Gastrocnemius medialis (tissue), 4 donors: ENCODE data around the gene TAS2R1. TPM values are rescaled to one million over a fixed set of nuclear protein-coding genes. Genes with fewer than 3 reads are reported as not detected.

Experiments used
- ATAC-seq, 2 donors: fragments of 150-250 bp; one replicate each; pipeline ENCODE4 v1.9.1; 2016
- DNase-seq, 2 donors: peaks; one replicate each; pipeline ENCODE4 v3.0.0-alpha.2; 2019
- H3K27ac ChIP-seq, 4 donors: fragments of 200-600 bp; sonication (generic); 1 replicate in 1 of 4; 2 replicates in 3 of 4; pipeline ENCODE4 v1.5.1; 2016 to 2018; ENCODE audit warnings: mild to moderate bottlenecking in 2 of 4, moderate library complexity in 1 of 4
- H3K27me3 ChIP-seq, 3 donors: fragments of 200-600 bp; sonication (generic) in 2 of 3; 1 replicate in 1 of 3; 2 replicates in 2 of 3; pipeline versions ENCODE4 v1.5.1 to v1.6.0; 2016 to 2019; ENCODE audit warnings: mild to moderate bottlenecking in 1 of 3, moderate library complexity in 1 of 3
- H3K36me3 ChIP-seq, 2 donors: fragments of 200-600 bp; sonication (generic) in 1 of 2; one replicate each; pipeline ENCODE4 v1.5.1; 2017 to 2018
- H3K4me1 ChIP-seq, 2 donors: fragments of 200-600 bp; sonication (generic) in 1 of 2; one replicate each; pipeline ENCODE4 v1.5.1; 2016 to 2017; ENCODE audit warnings: mild to moderate bottlenecking in 2 of 2
- H3K4me3 ChIP-seq, 4 donors: fragments of 200-600 bp; sonication (generic) in 3 of 4; 1 replicate in 1 of 4; 2 replicates in 3 of 4; pipeline ENCODE4 v1.5.1; 2016 to 2019; ENCODE audit warnings: mild to moderate bottlenecking in 2 of 4
- H3K9me3 ChIP-seq, 3 donors: fragments of 200-600 bp; sonication (generic) in 2 of 3; 1 replicate in 1 of 3; 2 replicates in 2 of 3; pipeline ENCODE4 v1.5.1; 2016 to 2019
- POLR2A ChIP-seq, 2 donors: fragments of 450-650 bp; IDR thresholded peaks; one replicate each; pipeline ENCODE4 v1.6.1; 2017; ENCODE audit warnings: antibody characterized with exemption in 2 of 2, mild to moderate bottlenecking in 2 of 2, moderate library complexity in 2 of 2
- in situ Hi-C, 4 donors: fragments of 200-750 bp; cut with MboI; loops; one replicate each; pipeline versions ENCODE4 v1.15.0 to v1.8.0; 2017; ENCODE audit warnings: low sequenced_read_pairs in 4 of 4
- intact Hi-C: fragments of 100-400 bp; cut with DNase I; formaldehyde crosslinking; loops from one replicate; pipeline ENCODE4 v1.15.1; 2023; ENCODE audit warnings: low total_unique reads
- total RNA-seq, 4 donors: library from RNA; depleted of rRNA; stranded (reverse); fragments of >200 nt; gene quantifications; one replicate each; pipeline versions ENCODE4 v1.1.0 to v1.2.3, GENCODE V29; 2016
- TF ChIP-seq, protein P1 (sequence below), 5 experiments: fragments of 450-650 bp in 3 of 5; fragments of 200-600 bp in 2 of 5; sonication (generic) in 2 of 5; IDR thresholded peaks in 4 of 5; conservative IDR thresholded peaks in 1 of 5; 1 replicate in 4 of 5; 2 replicates in 1 of 5; pipeline ENCODE4 v1.5.1; 2016 to 2019; ENCODE audit warnings: antibody characterized with exemption in 5 of 5, mild to moderate bottlenecking in 3 of 5, moderate library complexity in 3 of 5

The TAS2R1 gene
- total RNA-seq, 4 donors from 2014 or later = not detected

DNA sequence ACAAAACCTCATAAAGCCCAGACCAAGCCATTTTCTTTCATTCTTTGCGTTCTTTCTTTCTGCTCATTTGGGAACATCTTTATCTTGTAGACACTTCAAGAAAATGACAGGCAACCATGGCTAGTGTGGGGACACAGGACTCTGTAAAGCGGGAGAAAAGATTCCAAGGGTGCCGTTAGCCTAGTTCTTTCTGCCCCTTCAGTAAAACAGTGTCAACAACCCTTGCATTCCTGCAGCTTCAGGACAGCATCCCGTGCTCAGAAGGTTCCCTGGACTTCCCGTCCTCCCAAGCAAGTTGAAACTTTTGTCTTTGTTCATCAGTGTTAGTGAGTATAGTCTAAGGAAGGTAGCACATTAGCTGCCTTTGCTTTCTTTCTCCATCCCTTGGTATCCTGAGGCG lies 41.9 kb downstream of the TAS2R1 start:
- Histone ChIP-seq H3K27ac (no peak overlapping the region), H3K9me3 (no peaks in the 10 kb centered on the region), H3K4me1 (no peaks in the 10 kb centered on the region), H3K4me3 (no peak overlapping the region), H3K27me3 (no peaks in the 10 kb centered on the region), H3K36me3 (no peaks in the 10 kb centered on the region)
- DNase-seq (no peak), ATAC-seq (no peak)
- in situ Hi-C loops = no loop called here
- no peak for TF ChIP-seq POLR2A (IDR thresholded peaks at IDR 0.05)
- TF ChIP-seq, protein P1, sequence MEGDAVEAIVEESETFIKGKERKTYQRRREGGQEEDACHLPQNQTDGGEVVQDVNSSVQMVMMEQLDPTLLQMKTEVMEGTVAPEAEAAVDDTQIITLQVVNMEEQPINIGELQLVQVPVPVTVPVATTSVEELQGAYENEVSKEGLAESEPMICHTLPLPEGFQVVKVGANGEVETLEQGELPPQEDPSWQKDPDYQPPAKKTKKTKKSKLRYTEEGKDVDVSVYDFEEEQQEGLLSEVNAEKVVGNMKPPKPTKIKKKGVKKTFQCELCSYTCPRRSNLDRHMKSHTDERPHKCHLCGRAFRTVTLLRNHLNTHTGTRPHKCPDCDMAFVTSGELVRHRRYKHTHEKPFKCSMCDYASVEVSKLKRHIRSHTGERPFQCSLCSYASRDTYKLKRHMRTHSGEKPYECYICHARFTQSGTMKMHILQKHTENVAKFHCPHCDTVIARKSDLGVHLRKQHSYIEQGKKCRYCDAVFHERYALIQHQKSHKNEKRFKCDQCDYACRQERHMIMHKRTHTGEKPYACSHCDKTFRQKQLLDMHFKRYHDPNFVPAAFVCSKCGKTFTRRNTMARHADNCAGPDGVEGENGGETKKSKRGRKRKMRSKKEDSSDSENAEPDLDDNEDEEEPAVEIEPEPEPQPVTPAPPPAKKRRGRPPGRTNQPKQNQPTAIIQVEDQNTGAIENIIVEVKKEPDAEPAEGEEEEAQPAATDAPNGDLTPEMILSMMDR (IDR thresholded peaks at IDR 0.05 in 4 of 5, conservative IDR thresholded peaks at IDR 0.05 in 1 of 5) = no peak
- intact Hi-C loops = no loop called here

DNA sequence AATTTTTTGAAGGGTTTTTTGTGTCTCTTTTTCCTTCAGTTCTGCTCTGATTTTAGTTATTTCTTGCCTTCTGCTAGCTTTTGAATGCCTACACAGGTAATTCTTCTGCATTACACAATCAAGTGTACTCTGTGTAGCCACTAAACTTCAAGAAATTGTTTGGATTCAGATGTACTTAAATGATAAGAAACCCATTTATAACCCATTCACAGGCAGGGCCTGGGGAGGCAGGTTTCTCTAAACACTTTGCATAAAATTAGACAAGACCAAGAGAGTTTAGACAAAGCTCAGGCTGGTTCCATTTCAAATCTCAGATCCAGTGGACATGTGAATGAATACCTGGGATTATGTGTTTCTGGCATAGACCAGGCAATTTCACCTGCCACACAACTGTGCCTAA lies 43.0 kb downstream of the TAS2R1 start:
- H3K27ac ChIP-seq = no peak overlapping the region
- no peaks in the 10 kb centered on the region for H3K9me3 ChIP-seq
- in situ Hi-C loops = no loop called here
- no peaks in the 10 kb centered on the region for H3K4me1 ChIP-seq
- ATAC-seq (no peak), DNase-seq (no peak)
- TF ChIP-seq, protein P1 (IDR thresholded peaks at IDR 0.05 in 4 of 5, conservative IDR thresholded peaks at IDR 0.05 in 1 of 5) = no peak
- TF ChIP-seq POLR2A (IDR thresholded peaks at IDR 0.05) = no peak
- H3K36me3 ChIP-seq = no peaks in the 10 kb centered on the region
- H3K27me3 ChIP-seq = no peaks in the 10 kb centered on the region
- intact Hi-C loops = no loop called here
- no peak overlapping the region for H3K4me3 ChIP-seq

DNA sequence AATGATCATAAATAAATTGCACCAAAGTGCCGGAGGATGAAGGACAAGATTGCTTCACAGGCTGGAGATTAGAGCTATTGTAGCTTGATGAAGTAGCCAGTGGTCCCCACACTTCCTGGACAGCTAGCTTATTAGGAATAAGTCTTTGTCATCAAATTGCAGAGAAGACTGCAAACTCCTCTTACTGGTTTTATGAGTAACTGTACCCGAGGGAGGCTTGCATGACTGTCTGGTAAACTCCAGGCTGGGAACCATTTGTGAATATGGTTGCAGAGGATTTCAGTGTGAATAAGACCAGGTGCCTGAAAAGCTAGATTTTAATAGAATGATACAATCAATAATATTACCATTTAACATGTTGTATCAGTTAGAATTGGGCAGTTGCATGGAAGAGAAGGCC lies 47.7 kb downstream of the TAS2R1 start:
- TF ChIP-seq, protein P1 (IDR thresholded peaks at IDR 0.05 in 4 of 5, conservative IDR thresholded peaks at IDR 0.05 in 1 of 5) = no peak
- TF ChIP-seq POLR2A (IDR thresholded peaks at IDR 0.05) = no peak
- Histone ChIP-seq H3K4me3 (no peak overlapping the region), H3K27me3 (no peaks in the 10 kb centered on the region), H3K36me3 (no peaks in the 10 kb centered on the region), H3K9me3 (no peaks in the 10 kb centered on the region), H3K4me1 (no peaks in the 10 kb centered on the region), H3K27ac (no peak overlapping the region)
- intact Hi-C loops = no loop called here
- in situ Hi-C loops = no loop called here
- ATAC-seq = no peak
- DNase-seq = no peak

Other genes starting within 250 kb of the TAS2R1 start
- 1 to 10 TPM in 3 of 4 donors, under 1 TPM in 1; 0.46 to 3.2 (median 1.7) TPM for gene SEMA5A, start 84.3 kb downstream of the TAS2R1 start, total RNA-seq